Measurements from ENCODE around the gene NCKAP5.

The NCKAP5 gene

GRCh38 chr2:132881546-132881945 is 686.7 kb downstream of the NCKAP5 start:
- Mint-ChIP-seq H3K4me1 (no peaks in the 10 kb centered on the region), H3K27ac (no peak overlapping the region), H3K9me3 (peaks cover 3% of the 10 kb centered on the region), H3K36me3 (ENCODE audit: low read depth) (no peaks in the 10 kb centered on the region), H3K4me3 (no peak overlapping the region), H3K27me3 (ENCODE audit: low read depth) (no peaks in the 10 kb centered on the region)
- TF ChIP-seq, protein P1, sequence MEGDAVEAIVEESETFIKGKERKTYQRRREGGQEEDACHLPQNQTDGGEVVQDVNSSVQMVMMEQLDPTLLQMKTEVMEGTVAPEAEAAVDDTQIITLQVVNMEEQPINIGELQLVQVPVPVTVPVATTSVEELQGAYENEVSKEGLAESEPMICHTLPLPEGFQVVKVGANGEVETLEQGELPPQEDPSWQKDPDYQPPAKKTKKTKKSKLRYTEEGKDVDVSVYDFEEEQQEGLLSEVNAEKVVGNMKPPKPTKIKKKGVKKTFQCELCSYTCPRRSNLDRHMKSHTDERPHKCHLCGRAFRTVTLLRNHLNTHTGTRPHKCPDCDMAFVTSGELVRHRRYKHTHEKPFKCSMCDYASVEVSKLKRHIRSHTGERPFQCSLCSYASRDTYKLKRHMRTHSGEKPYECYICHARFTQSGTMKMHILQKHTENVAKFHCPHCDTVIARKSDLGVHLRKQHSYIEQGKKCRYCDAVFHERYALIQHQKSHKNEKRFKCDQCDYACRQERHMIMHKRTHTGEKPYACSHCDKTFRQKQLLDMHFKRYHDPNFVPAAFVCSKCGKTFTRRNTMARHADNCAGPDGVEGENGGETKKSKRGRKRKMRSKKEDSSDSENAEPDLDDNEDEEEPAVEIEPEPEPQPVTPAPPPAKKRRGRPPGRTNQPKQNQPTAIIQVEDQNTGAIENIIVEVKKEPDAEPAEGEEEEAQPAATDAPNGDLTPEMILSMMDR (IDR thresholded peaks at IDR 0.05; ENCODE audit: unreplicated experiment in 3 of 3): no peak

- Mint-ChIP-seq H3K27me3 (ENCODE audit: low read depth) (no peaks in the 10 kb centered on the region), H3K27ac (no peak overlapping the region), H3K4me1 (no peaks in the 10 kb centered on the region), H3K9me3 (no peaks in the 10 kb centered on the region), H3K36me3 (ENCODE audit: low read depth) (no peaks in the 10 kb centered on the region), H3K4me3 (no peak overlapping the region)
- TF ChIP-seq, protein P1 (IDR thresholded peaks at IDR 0.05; ENCODE audit: unreplicated experiment in 3 of 3): no peak
Measured at GRCh38 chr2:132877923-132878322, 690.3 kb downstream of the NCKAP5 start.

DNA sequence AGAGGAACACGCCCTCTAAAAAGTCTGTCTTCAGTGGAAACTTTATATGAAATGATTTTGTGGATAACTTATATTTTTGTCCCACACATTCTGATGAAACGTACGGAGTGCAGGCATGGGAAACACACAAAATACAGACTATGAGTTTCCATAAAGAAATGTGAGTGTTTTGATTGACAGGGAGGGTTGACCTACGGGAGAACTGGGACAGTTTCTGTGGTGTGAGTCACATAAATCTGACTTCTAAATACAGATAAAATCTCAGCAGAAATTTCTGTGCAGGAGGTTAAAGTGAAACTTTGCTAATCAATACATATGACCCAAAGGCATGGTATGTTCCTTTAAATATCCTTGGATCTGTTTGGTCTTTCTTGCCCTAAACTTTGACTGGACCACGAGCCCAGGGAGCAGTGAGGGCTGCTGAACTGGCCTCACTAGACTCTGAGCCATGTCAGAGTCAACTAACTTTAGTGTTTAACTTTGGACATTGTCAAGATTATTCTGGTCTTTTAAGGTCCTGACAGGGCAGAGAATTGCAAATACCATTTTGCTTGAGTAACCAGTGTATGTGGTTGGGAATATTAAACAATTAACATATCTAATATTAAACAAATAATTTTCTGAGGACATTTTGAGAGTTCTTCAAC is 691.4 kb downstream of the NCKAP5 start:
- Mint-ChIP-seq H3K27me3 (ENCODE audit: low read depth) (no peaks in the 10 kb centered on the region), H3K27ac (no peak overlapping the region)

GRCh38 chr2:132875193-132875592 is 693.1 kb downstream of the NCKAP5 start:
- TF ChIP-seq, protein P1 (IDR thresholded peaks at IDR 0.05; ENCODE audit: unreplicated experiment in 3 of 3): no peak
- Mint-ChIP-seq H3K27me3 (ENCODE audit: low read depth) (no peaks in the 10 kb centered on the region), H3K4me1 (peaks cover 18% of the 10 kb centered on the region), H3K9me3 (no peaks in the 10 kb centered on the region), H3K36me3 (ENCODE audit: low read depth) (no peaks in the 10 kb centered on the region), H3K27ac (no peak overlapping the region), H3K4me3 (no peak overlapping the region)

More for the DNA sequence above, 691.4 kb downstream of the NCKAP5 start:
- TF ChIP-seq, protein P1 (IDR thresholded peaks at IDR 0.05; ENCODE audit: unreplicated experiment in 3 of 3): no peak
- no peaks in the 10 kb centered on the region for H3K36me3 Mint-ChIP-seq (ENCODE audit: low read depth)
- peaks cover 10% of the 10 kb centered on the region for H3K4me1 Mint-ChIP-seq
- H3K9me3 Mint-ChIP-seq: no peaks in the 10 kb centered on the region
- no peak overlapping the region for H3K4me3 Mint-ChIP-seq

DNA sequence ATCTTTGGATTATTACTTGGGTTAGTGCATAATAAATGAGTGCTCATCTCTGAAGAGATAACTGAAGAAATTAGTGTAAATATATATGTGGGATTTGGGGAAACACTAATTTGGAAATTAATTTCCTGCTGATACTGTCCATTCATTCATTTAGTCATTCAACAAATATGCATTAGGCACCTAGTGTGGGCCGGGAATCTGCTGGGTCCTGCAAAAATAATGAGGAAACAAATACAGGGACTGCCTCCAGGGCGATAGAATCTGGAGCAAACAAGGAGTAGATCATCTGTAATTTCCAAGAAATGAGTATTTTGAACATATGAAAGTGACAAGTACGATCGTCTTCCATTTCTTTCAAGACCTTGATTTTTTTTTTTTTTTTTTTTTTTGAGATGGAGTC is 694.5 kb downstream of the NCKAP5 start:
- no peaks in the 10 kb centered on the region for H3K36me3 Mint-ChIP-seq (ENCODE audit: low read depth)
- H3K9me3 Mint-ChIP-seq: no peaks in the 10 kb centered on the region
- H3K27ac Mint-ChIP-seq: no peak overlapping the region
- peaks cover 18% of the 10 kb centered on the region for H3K4me1 Mint-ChIP-seq
- H3K4me3 Mint-ChIP-seq: no peak overlapping the region
- no peaks in the 10 kb centered on the region for H3K27me3 Mint-ChIP-seq (ENCODE audit: low read depth)
- TF ChIP-seq, protein P1 (IDR thresholded peaks at IDR 0.05; ENCODE audit: unreplicated experiment in 3 of 3): no peak

- Mint-ChIP-seq H3K4me3 (no peak overlapping the region), H3K27ac (peak overlapping the region; percentile 6 to 58 (median 35))
Measured at GRCh38 chr2:132871831-132872230, 696.4 kb downstream of the NCKAP5 start.

More at GRCh38 chr2:132871831-132872230, 696.4 kb downstream of the NCKAP5 start:
- Mint-ChIP-seq H3K4me1 (peaks cover 18% of the 10 kb centered on the region), H3K9me3 (no peaks in the 10 kb centered on the region), H3K36me3 (ENCODE audit: low read depth) (no peaks in the 10 kb centered on the region), H3K27me3 (ENCODE audit: low read depth) (no peaks in the 10 kb centered on the region)
- TF ChIP-seq, protein P1 (IDR thresholded peaks at IDR 0.05; ENCODE audit: unreplicated experiment in 3 of 3): no peak

Data from nephron (organoid).